Measurements from ENCODE around the gene ARID5A. TPM values are rescaled to one million over a fixed set of nuclear protein-coding genes. Genes with fewer than 3 reads are reported as not detected.
A peak's percentile ranks its signal among the peaks of the same experiment; 100 is the strongest.

The ARID5A gene
- total and polyA plus RNA-seq, 9 of the 15 experiments (the other 6 are each of a cell fraction or from before 2014, with no cell fraction given) = 0.14 to 12.5 (median 3.0) TPM

DNA sequence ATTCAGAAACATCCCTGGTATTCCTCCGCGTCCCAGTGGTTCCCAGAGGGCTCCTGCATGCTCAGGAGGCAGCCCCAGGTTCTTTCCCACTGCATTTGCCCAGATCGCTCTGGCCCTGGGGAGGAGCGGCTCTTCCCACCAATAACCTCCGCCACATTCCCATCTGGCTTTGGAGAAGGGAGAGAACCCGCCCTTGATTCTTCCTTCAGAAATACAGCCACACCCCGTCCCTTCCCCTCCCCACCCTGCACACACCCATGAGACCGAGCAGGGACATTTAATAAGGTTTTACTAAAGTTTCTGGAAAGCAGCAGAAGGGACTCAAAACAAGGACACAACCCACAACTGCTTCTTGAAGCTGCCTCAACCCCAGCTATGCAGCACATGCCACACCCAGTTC is 21.9 kb downstream of the ARID5A start:
- no peak overlapping the region for H3K4me2 ChIP-seq (ENCODE audit: insufficient read depth, low read length)
- ChIA-PET POLR2A (interaction anchor here (0.9 to 1.3 kb wide), 2 partner anchors 8 to 10 kb away, joined by 3 to 4 read pairs; no protein-coding TSS in a partner anchor), CTCF (ENCODE audit: low intra/inter-chr PET ratio) (no interaction called here)
- intact Hi-C loops (cut with micrococcal nuclease) = loop anchor here (10.0 kb wide), 1 partner anchor 246 kb away; no protein-coding TSS in a partner anchor
- no TSS peak for BruUV-seq (replicated peaks)
- FAIRE-seq (no peak), ATAC-seq (no peak), DNase-seq (ENCODE audit: extremely low read depth in 1 of 4, low spot score in 3 of 4) (no peak)
- H3K79me2 ChIP-seq (ENCODE audit: control insufficient read depth, insufficient read depth, low read length) = no peaks in the 10 kb centered on the region
- TF ChIP-seq, protein P1, sequence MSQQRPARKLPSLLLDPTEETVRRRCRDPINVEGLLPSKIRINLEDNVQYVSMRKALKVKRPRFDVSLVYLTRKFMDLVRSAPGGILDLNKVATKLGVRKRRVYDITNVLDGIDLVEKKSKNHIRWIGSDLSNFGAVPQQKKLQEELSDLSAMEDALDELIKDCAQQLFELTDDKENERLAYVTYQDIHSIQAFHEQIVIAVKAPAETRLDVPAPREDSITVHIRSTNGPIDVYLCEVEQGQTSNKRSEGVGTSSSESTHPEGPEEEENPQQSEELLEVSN (IDR thresholded peaks at IDR 0.05; ENCODE audit: borderline replicate concordance in 1 of 2, extremely low read depth in 1 of 2, insufficient read depth in 1 of 2, insufficient read length in 1 of 2, low read depth in 1 of 2, low read length in 1 of 2, poor library complexity in 1 of 2, severe bottlenecking in 1 of 2) = peak in 1 of 2 experiments; percentile 13
- TF ChIP-seq ATF1 (CRISPR knock-in tag; IDR thresholded peaks at IDR 0.05) = no peak
- TF ChIP-seq ATF1 (tag; IDR thresholded peaks at IDR 0.05) = no peak
- no peaks in the 10 kb centered on the region for H3K9me3 ChIP-seq (replicated peaks; ENCODE audit: control insufficient read depth, insufficient read depth, low read depth, low read length)
- no peak overlapping the region for H3K9ac ChIP-seq (ENCODE audit: insufficient read depth in 1 of 2, low read depth in 2 of 2, low read length in 2 of 2)
- peaks cover 0 to 15% of the 10 kb centered on the region in 2 experiments; a peak in 3 of 5 replicates for H3K4me1 ChIP-seq (replicated peaks in 1 of 2; ENCODE audit: control insufficient read depth in 2 of 2, insufficient read depth in 2 of 2, low read length in 2 of 2)
- in situ Hi-C loops (cut with MboI) = loop anchor here (25.0 kb wide), 1 partner anchor 404 kb away; no protein-coding TSS in a partner anchor
- no peak overlapping the region for H2AFZ ChIP-seq (ENCODE audit: low read depth, low read length)
- H3K27me3 ChIP-seq (ENCODE audit: control insufficient read depth in 2 of 2, insufficient read depth in 2 of 2, low read length in 2 of 2) = peaks cover 0 to 27% of the 10 kb centered on the region in 2 experiments; a peak in 2 of 5 replicates
- no peaks in the 10 kb centered on the region for H3K9me1 ChIP-seq (ENCODE audit: control insufficient read depth, insufficient read depth, low read length)
- H3K4me3 ChIP-seq = no peak overlapping the region
- H4K20me1 ChIP-seq (replicated peaks; ENCODE audit: control insufficient read depth, insufficient read depth, low read length) = no peaks in the 10 kb centered on the region
- 39% methylated on average over 7 of the region's 8 CpGs for WGBS (ENCODE audit: insufficient coverage, low coverage, missing lambda C conversion rate)
- no peaks in the 10 kb centered on the region for H3K36me3 ChIP-seq (ENCODE audit: control insufficient read depth, insufficient read depth, low read length)
- no peak overlapping the region for H3K27ac ChIP-seq (ENCODE audit: extremely low read depth, low read depth, low read length)

- Histone ChIP-seq H2AFZ (ENCODE audit: low read depth, low read length) (no peak overlapping the region), H3K4me1 (replicated peaks in 1 of 2; ENCODE audit: control insufficient read depth in 2 of 2, insufficient read depth in 2 of 2, low read length in 2 of 2) (no peaks in the 10 kb centered on the region), H3K27me3 (ENCODE audit: control insufficient read depth in 2 of 2, insufficient read depth in 2 of 2, low read length in 2 of 2) (peaks cover 2 to 19% of the 10 kb centered on the region in 2 experiments; a peak in 2 of 5 replicates), H4K20me1 (replicated peaks; ENCODE audit: control insufficient read depth, insufficient read depth, low read length) (no peaks in the 10 kb centered on the region), H3K79me2 (ENCODE audit: control insufficient read depth, insufficient read depth, low read length) (no peaks in the 10 kb centered on the region), H3K9ac (ENCODE audit: insufficient read depth in 1 of 2, low read depth in 2 of 2, low read length in 2 of 2) (no peak overlapping the region), H3K9me1 (ENCODE audit: control insufficient read depth, insufficient read depth, low read length) (no peaks in the 10 kb centered on the region), H3K4me3 (no peak overlapping the region), H3K4me2 (ENCODE audit: insufficient read depth, low read length) (no peak overlapping the region), H3K9me3 (replicated peaks; ENCODE audit: control insufficient read depth, insufficient read depth, low read depth, low read length) (no peaks in the 10 kb centered on the region), H3K27ac (ENCODE audit: extremely low read depth, low read depth, low read length) (no peak overlapping the region), H3K36me3 (ENCODE audit: control insufficient read depth, insufficient read depth, low read length) (no peaks in the 10 kb centered on the region)
- ChIA-PET POLR2A (no interaction called here), CTCF (ENCODE audit: low intra/inter-chr PET ratio) (no interaction called here)
- ATAC-seq (no peak), DNase-seq (ENCODE audit: extremely low read depth in 1 of 4, low spot score in 3 of 4) (no peak), FAIRE-seq (no peak)
- in situ Hi-C loops (cut with MboI) (loop anchor here (25.0 kb wide), 1 partner anchor 398 kb away; no protein-coding TSS in a partner anchor), intact Hi-C loops (cut with micrococcal nuclease) (no loop called here)
- WGBS (ENCODE audit: insufficient coverage, low coverage, missing lambda C conversion rate) = 6% methylated on average over 4 of the region's 4 CpGs
- BruUV-seq (replicated peaks) = no TSS peak
- TF ChIP-seq CBFA2T2 (conservative IDR thresholded peaks at IDR 0.05) = no peak
- no peak for TF ChIP-seq BCOR (IDR thresholded peaks at IDR 0.05)
- TF ChIP-seq NFRKB (IDR thresholded peaks at IDR 0.05; ENCODE audit: low read depth) = no peak
- TF ChIP-seq GTF2B (IDR thresholded peaks at IDR 0.05; ENCODE audit: extremely low read depth, insufficient read length) = no peak
- no peak for TF ChIP-seq NFE2 (IDR thresholded peaks at IDR 0.05; ENCODE audit: low read depth)
- no peak for TF ChIP-seq ZNF212 (CRISPR knock-in tag; IDR thresholded peaks at IDR 0.05)
- no peak for TF ChIP-seq GTF2A2 (tag; IDR thresholded peaks at IDR 0.05)
- TF ChIP-seq THAP12 (CRISPR knock-in tag; IDR thresholded peaks at IDR 0.05) = no peak
- no peak for TF ChIP-seq BRD4 (IDR thresholded peaks at IDR 0.05)
- TF ChIP-seq ZNF785 (CRISPR knock-in tag; IDR thresholded peaks at IDR 0.05) = no peak
- no peak for TF ChIP-seq NFXL1 (CRISPR knock-in tag; IDR thresholded peaks at IDR 0.05)
- TF ChIP-seq ZNF24 (IDR thresholded peaks at IDR 0.05) = no peak
These were observed 27.5 kb downstream of the ARID5A start for GRCh38 chr2:96564026-96564425.
